Right renal cortex interstitium (tissue), 3 donors: ENCODE measurements around the gene SOWAHD. TPM values are rescaled to one million over a fixed set of nuclear protein-coding genes. Genes with fewer than 3 reads are reported as not detected.
A peak's percentile ranks its signal among the peaks of the same experiment; 100 is the strongest.
"Not testable (repeated sequence)": the region's sequence is repeated elsewhere in the genome, so short reads cannot be mapped to it uniquely, and the experiment has no call there.

Experiments
- DNase-seq, 3 donors: peaks; one replicate each; pipeline ENCODE4 v3.0.0-alpha.2; 2013; ENCODE audit warnings: low read depth in 3 of 3, low spot score in 2 of 3
- polyA plus RNA-seq, 3 donors: library from polyadenylated mRNA; unstranded; fragments of 120-200 nt; gene quantifications; one replicate each; pipeline ENCODE4 v1.2.1, GENCODE V29; 2013; ENCODE audit not compliant: insufficient read length in 3 of 3

The SOWAHD gene
- polyA plus RNA-seq, 3 donors, result 0.39 to 0.44 (median 0.40) TPM

DNA sequence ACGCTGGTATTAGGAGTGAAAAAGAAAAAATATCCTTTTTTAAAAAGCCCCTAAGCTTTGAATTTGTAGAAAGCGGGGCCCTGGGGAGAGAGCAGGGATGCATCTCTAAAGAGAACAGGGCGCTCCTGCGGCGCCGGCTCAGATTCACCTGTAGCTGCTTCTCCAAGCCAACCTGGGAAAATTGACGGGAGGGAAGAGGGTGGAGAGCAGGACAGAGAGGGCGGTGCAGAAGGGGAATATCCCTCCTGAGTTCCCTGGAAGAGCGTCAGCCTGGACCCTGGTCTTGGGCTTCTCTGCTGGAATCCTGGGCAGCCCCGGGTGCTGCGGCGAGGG is 776 bp upstream of the SOWAHD start:
- no peak for DNase-seq

- no peak for DNase-seq
Measured at GRCh38 chrX:119758731-119759247, 401 bp downstream of the SOWAHD start.

DNA sequence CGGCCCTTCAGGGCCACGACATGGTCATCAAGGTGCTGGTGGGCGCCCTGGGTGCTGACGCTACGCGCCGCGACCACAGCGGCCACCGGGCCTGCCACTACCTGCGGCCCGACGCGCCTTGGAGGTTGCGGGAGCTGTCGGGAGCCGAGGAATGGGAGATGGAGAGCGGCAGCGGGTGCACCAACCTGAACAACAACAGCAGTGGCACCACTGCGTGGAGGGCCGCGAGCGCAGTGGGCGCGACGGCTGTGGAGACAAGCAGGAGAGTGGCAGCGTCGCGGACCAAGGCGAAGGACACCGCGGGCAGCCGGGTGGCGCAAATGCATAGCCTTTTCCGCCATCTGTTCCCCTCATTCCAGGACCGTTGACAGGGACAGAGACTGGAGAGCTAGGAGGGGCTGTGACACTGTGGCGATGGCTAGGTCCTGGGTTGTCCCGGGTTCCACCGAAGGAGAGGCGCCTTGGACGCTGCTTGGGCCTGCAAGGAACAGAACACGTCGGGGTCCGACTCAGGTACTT is 919 bp downstream of the SOWAHD start:
- DNase-seq, result no peak

DNA sequence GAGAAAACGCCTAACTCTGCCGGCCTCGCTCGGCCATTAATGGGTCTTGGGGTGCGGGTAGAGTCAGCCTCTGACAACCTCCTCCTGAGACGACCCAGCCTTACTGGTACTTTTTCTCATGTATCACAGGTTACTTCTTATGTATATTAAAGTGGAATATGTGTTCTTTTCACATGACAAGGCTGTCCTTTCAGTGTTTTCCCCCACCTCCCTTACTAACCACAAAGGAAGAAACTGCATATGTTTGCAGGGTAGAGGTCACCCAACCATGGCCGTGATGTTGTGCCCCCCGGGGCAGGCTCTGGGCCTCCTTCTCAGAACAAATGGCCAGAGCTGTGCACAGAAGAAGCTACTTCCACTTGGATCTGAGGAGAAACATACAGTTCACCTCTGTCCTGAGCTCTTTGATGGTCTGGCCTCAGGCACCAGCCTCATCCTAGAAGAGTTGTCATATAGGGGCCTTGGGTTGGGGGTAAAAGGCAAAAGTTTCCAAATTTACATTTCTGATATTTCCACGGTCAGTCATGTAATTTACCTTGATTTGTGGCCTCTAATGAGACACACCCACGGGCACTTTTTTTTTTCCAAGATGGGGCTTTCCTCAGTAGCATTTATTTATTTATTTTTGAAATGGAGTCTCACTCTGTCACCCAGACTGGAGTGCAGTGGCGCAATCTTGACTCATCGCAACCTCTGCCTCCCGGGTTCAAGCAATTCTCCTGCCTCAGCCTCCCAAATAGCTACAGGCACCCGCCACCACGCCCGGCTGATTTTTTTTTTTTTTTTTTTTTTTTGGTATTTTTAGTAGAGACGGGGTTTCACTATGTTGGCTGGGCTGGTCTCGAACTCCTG is 1.9 kb downstream of the SOWAHD start:
- no peak for DNase-seq

DNA sequence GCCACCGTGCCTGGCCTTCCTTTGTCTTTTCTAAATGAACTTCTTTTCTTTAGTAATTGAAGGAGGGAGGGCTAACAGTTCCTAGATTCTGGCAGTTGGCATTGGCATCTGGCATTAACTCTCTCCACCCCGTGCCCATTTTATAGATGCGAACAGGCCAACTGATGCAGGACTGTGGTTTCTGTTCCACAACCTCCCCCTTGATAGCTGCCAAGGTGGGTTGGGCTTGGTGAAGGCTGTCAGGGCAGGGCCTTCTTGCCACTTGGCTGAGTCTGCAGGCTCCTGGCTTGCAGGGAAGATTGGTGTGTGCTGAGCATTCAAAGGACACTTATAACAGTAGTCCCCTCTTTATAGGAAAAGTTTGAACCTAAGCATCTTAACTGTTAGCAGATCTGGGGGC is 4.3 kb downstream of the SOWAHD start:
- DNase-seq, result no peak

DNA sequence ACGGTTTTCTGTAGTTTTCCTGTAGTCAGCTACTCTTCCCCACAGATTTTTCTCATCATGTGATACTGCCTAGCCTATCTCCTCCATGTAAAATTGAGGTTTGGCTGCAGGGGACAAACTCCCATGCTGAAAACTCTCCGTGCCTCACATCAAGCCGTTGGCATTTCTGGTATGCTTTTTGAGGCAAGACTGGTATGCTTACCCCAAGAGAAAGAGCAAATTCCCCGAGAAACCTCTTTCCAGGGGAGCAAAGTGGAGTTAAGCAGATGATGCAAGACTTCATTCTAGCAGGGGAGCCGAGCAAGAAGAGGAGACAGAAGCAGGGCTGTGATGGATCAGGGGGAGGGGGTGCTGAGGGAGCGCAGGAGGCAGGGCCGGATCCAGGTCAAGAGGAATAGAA is 4.8 kb downstream of the SOWAHD start:
- no peak for DNase-seq

DNA sequence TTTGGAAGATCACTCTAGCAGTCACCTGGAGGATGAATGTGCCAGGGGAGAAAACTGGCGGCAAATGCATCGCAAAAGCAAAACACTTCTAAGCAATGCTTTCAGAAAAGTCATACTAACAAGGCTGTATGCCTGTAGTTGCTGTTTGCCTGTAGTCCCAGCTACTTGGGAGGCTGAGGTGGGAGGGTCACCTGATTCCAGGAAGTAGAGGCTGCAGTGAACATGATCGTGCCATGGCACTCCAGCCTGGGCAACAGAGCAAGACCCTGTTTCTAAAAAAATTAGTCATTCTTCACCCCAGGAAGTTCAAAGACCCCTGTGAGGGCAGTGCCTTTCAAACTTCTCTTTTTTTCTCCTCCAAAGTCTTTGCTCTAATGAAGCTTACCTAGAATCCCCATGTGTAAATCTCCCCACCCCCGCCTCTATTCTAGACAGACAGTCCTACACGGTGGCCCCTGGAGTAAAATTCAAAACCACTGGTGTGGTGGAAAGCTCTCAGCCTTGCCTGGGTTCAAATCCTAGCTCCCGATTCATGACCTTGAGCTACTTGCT is 5.5 kb downstream of the SOWAHD start:
- no peak for DNase-seq

GRCh38 chrX:119768436-119768835 is 10.0 kb downstream of the SOWAHD start:
- DNase-seq, result not testable (repeated sequence)

- DNase-seq, result not testable (repeated sequence)
Measured at GRCh38 chrX:119769388-119769787, 11.0 kb downstream of the SOWAHD start.

DNA sequence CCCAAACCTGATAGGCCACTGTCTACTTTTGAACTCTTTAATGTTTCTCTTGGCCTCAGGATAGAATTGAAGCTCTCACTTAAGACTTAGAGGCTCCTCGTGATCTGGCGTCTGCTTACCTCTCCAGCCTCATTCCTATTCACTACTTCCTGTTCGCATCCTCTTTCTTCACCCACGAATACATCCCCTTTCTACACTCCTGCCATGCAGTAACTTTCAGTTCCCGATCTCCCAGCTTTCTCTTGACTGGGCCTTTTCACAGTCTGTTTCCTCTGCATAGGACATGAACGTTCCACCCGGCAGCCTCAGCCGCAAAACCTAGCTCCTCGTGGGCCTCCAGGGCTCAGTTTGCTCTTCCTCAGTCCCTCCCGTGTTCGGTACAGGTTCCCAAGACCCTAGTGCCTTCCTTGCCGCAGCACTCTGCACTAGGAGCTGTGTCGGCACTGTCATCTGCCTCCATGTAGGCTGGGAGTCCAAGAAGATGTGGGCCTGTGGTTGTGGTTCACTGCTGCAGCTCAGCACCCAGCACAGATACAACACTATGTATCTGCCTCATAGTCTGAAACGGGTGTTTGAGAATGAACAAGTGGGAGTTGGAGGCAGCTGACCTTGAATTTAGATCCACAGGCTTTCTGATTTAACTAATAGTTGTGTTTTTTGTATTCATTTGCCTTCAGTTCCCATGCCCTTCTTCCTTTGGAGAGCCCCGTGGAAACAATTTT is 17.3 kb downstream of the SOWAHD start:
- DNase-seq, result no peak

DNA sequence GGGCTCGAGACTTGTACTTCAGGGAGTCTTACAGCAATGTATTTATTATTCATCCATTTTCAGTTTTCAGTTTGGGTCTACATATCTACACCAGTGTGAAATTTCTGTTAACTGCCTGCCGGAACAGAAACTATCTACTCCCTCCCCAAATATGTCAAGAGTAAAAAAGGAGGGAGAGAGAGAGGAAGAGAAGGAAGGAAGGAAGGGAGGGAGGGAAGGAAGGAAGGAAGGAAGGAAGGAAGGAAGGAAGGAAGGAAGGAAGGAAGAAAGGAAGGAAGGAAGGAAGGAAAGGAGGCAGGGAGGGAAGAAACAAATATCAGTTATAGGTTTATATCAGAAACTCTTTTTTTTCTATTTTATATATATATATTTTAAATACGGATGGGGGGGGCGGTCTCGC is 20.4 kb downstream of the SOWAHD start:
- no peak for DNase-seq

DNA sequence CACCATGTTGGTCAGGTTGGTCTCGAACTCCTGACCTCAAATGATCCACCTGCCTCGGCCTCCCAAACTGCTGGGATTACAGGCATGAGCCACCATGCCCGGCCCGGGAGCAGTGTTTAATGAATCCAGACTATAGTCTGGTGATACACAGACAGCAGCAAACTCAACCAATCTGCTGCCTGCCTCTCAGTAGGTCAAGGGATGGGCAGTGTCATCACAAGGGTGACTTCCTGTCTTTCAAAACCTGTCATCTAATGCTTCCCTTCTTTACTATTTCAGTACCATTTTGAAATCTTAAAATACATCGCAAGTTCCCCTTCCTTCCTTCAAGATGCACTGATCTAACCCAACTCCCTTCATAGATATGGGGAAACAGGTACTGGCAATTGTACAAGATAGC is 24.6 kb downstream of the SOWAHD start:
- no peak for DNase-seq

GRCh38 chrX:119784747-119785446 is 26.5 kb downstream of the SOWAHD start:
- DNase-seq, result no peak

- peak in 2 of 3 donors; percentile 8 to 35 for DNase-seq
Measured at GRCh38 chrX:119790977-119791436, 32.6 kb downstream of the SOWAHD start.

DNA sequence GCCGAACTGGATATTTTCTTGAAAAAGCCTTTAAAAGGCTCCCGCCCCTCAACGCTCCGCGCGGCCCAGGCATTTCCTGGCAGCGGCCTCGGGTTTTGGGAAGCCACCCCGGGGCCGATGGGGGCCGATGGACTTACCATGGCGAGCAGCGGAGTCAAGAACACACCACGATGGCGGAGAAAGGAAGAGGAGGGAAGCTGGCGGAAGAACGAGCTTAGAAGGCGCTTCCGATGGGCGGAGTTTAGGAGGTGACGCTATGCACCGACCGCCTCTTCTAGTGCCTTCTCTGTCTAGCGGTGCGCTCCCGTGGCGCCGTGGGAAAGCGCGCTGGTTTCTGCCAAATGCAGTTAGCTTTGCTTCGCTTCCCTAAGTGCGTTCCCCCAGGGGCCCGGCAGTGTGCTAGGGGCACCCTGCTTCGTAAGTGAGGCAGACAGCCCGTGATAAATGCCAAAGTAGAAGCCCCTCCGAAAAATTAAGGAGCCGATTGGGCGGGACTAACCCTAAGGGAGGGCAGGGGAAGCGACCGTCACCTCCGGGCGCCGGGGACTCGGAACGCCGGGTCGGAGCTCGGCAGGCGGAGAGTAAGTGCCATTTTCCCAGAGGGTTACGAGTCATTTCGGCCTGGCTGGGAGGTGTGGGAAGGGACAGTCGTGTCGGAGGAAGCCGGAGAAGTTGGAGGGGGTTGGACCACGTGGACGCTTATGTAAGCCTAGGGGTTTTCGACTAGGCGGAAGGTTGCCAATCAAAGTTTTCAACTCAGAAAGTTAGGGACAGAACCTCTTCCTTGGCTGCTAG is 33.2 kb downstream of the SOWAHD start, which contains the start of gene RPL39:
RPL39 (minus strand) TSS at position 194 of the 795 bp plus-strand sequence; CDS start at position 140, 54 bp downstream.
- peak; percentile 63 to 75 (median 67) for DNase-seq

DNA sequence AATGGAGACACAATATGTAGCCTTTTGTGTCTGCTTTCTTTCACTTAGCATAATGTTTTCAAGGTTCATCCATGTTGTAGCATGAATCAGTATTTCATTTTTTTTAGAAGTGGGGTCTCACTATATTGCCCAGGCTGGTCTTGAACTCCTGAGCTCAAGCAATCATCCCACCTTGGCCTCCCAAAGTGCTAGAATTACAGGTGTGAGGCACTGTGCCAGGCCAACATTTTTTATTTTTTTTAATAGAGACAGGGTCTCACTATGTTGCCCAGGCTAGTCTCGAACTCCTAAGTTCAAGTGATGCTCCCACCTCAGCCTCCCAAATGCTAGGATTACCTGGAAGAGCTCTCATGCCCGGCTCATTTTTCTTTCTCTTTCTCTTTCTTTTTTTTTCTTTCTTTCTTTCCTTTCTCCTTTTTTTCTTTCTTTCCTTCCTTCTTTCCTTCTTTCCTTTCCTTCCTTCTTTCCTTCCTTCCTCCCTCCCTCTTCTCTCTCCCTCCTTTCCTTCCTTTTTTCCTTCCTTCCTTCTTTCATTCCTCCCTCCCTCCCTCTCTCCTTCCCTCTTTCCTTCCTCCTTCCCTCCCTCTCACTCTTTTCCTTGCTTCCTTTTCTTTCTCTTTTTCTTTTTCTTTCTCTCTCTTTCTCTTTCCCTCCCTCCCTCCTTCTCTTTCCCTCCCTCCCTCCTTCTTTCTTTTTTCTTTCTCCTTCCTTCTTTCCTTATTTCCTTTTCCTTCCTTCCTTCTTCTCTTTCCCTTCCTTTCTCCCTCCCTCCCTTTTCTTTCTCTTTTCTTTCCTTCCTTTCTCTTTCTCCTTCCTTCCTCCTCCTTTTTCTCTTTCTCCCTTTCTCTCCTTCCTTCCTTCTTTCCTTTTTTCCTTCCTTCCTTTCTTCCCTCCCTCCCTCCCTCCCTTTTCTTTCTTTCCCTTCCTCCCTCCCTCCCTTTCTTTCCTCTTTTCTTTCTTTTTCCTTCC is 43.1 kb downstream of the SOWAHD start:
- DNase-seq, result no peak

- no peak for DNase-seq
Measured at GRCh38 chrX:119802546-119802945, 44.2 kb downstream of the SOWAHD start.

DNA sequence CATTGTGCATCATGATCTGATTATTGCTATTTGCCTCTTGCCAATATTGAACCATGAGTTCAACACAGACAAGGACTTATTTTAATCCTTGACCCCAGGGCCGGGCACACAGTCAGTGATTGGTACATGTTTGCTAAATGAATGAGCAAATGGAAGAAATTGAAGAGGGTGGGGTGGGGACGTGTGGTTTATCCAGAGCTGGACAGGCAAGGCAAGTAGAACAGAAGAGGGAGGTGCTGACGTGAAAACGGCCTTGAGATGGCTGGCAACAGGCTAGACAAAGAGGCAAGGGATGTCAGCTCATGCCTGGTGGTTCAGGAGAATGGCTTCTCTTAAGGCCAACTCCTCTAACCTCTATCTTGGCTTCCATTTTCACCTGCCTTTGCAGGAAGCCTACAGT is 50.1 kb downstream of the SOWAHD start:
- not testable (repeated sequence) for DNase-seq
